Endothelial cell (in vitro differentiated cells): Measurements from ENCODE around the gene USP35. TPM values are rescaled to one million over a fixed set of nuclear protein-coding genes. Genes with fewer than 3 reads are reported as not detected.

ENCODE experiments used
- DNase-seq: peaks from one replicate; pipeline ENCODE4 v3.0.0; 2021; ENCODE audit warnings: low spot score
- H3K27ac Mint-ChIP-seq: one replicate; pipeline ENCODE4 v1.8.0; 2021; ENCODE audit warnings: mixed read lengths, inconsistent platforms; ENCODE audit not compliant: unreplicated experiment
- H3K27me3 Mint-ChIP-seq: one replicate; pipeline ENCODE4 v1.8.0; 2021; ENCODE audit warnings: mild to moderate bottlenecking, moderate library complexity, mixed read lengths, inconsistent platforms; ENCODE audit not compliant: unreplicated experiment
- H3K36me3 Mint-ChIP-seq: one replicate; pipeline ENCODE4 v1.8.0; 2021; ENCODE audit warnings: mild to moderate bottlenecking, low read depth, mixed read lengths, inconsistent platforms; ENCODE audit not compliant: unreplicated experiment
- H3K4me1 Mint-ChIP-seq: one replicate; pipeline ENCODE4 v1.8.0; 2021; ENCODE audit warnings: mild to moderate bottlenecking, mixed read lengths, inconsistent platforms; ENCODE audit not compliant: unreplicated experiment
- H3K4me3 Mint-ChIP-seq: one replicate; pipeline ENCODE4 v1.8.0; 2021; ENCODE audit warnings: mild to moderate bottlenecking, mixed read lengths, inconsistent platforms; ENCODE audit not compliant: unreplicated experiment
- H3K9me3 Mint-ChIP-seq: one replicate; pipeline ENCODE4 v1.8.0; 2021; ENCODE audit warnings: mixed read lengths, inconsistent platforms; ENCODE audit not compliant: unreplicated experiment
- CTCF ChIP-seq: fragments of 200-600 bp; sonication (generic); IDR thresholded peaks from one replicate; pipeline ENCODE4 v1.5.0; 2021; ENCODE audit warnings: antibody characterized with exemption; ENCODE audit not compliant: unreplicated experiment
- total RNA-seq: library from RNA; stranded (reverse); fragmentation: NEBNext Ultra II Directional; extraction: Animal tissue kit (Norgen Biotek cat#: 25700); gene quantifications from one replicate; pipeline ENCODE4 v1.2.1, GENCODE V29; 2021; ENCODE audit not compliant: unreplicated experiment

The USP35 gene
- total RNA-seq, 1 donor from 2014 or later: 26.0 TPM

- Mint-ChIP-seq H3K27ac (peak overlapping the region; percentile 71), H3K27me3 (peaks cover 41% of the 10 kb centered on the region), H3K9me3 (no peaks in the 10 kb centered on the region), H3K36me3 (peaks cover 66% of the 10 kb centered on the region), H3K4me3 (peak overlapping the region; percentile 47), H3K4me1 (peaks cover 47% of the 10 kb centered on the region)
- DNase-seq: no peak
- no peak for TF ChIP-seq CTCF
Observed at GRCh38 chr11:78207532-78208256, 19.0 kb downstream of the USP35 start.

DNA sequence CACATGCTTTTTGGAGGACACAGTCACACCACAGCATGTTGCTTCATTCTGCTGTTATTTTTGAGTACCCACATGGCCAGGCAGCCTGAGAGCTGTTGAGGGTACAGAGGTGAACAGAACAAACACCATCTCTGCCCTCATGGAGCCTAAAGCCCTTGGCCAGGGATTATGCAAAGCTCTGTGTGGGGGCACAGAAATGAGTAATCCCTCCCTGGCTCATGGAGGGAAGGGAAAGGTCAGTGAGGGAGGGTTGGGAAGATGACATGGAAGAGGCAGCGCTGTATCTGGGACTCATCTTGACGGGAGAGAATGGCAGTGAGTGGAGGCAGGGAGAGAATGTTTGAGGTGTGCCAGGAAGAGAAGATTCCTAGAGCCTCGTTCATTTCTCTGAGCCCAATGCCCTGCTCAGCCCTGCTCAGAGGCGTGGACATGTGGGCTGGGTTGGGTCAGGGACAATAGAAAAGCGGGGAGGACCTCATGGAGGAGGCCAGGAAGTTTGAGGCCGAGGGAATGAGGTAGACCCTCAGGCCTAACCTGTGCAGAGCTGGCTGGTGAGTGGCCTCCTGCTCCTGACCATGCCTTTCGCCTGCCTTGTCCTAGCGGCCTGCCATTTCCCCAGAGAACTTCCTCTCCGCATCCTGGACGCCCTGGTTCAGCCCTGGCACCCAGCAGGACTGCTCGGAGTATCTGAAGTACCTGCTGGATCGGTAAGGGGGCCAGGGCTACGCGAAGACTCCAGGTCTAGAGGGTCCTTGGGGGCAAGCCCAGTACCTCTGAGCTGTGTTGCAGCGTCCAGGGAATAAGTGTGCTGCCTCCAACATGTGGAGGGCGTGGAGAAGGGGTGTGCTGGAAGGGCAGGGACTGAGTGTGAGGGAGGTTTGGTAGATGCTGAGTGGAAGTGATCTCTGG lies 19.8 kb downstream of the USP35 start:
- TF ChIP-seq CTCF: no peak
- Mint-ChIP-seq H3K27ac (peak overlapping the region; percentile 86), H3K27me3 (peaks cover 36% of the 10 kb centered on the region), H3K36me3 (peaks cover 60% of the 10 kb centered on the region), H3K9me3 (no peaks in the 10 kb centered on the region), H3K4me3 (peak overlapping the region; percentile 85), H3K4me1 (peaks cover 41% of the 10 kb centered on the region)
- DNase-seq: no peak

DNA sequence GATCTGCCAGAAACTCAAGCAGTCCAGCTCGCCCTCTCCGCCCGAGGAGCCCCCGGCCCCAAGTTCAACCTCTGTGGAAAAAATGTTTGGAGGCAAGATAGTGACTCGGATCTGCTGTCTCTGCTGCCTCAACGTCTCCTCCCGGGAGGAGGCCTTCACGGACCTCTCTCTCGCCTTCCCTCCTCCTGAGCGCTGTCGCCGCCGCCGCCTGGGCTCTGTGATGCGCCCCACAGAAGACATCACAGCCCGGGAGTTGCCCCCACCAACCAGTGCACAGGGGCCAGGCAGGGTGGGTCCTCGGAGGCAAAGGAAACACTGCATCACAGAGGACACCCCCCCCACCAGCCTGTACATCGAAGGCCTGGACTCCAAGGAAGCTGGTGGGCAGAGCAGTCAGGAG lies 20.8 kb downstream of the USP35 start:
- no peak for DNase-seq
- H3K4me1 Mint-ChIP-seq: peaks cover 41% of the 10 kb centered on the region
- H3K27me3 Mint-ChIP-seq: peaks cover 36% of the 10 kb centered on the region
- no peak for TF ChIP-seq CTCF
- H3K9me3 Mint-ChIP-seq: no peaks in the 10 kb centered on the region
- peak overlapping the region; percentile 86 for H3K27ac Mint-ChIP-seq
- peak overlapping the region; percentile 85 for H3K4me3 Mint-ChIP-seq
- H3K36me3 Mint-ChIP-seq: peaks cover 58% of the 10 kb centered on the region

- H3K27me3 Mint-ChIP-seq: peaks cover 40% of the 10 kb centered on the region
- H3K9me3 Mint-ChIP-seq: no peaks in the 10 kb centered on the region
- peak overlapping the region; percentile 70 for H3K27ac Mint-ChIP-seq
- H3K4me3 Mint-ChIP-seq: peak overlapping the region; percentile 82
- H3K36me3 Mint-ChIP-seq: peaks cover 59% of the 10 kb centered on the region
- H3K4me1 Mint-ChIP-seq: peaks cover 41% of the 10 kb centered on the region
- DNase-seq: peak; percentile 30
- no peak for TF ChIP-seq CTCF
Observed at GRCh38 chr11:78210000-78210608, 21.4 kb downstream of the USP35 start.
